GM19468 (cell line): ENCODE results near the gene PIEZO1.
"Not testable (repeated sequence)": the region's sequence is repeated elsewhere in the genome, so short reads cannot be mapped to it uniquely, and the experiment has no call there.

Experiments
- ATAC-seq: cut with Tn5 transposase; IDR thresholded peaks from one replicate; pipeline ENCODE4 v1.9.1; 2021; ENCODE audit warnings: mild to moderate bottlenecking, moderate library complexity, moderate number of reproducible peaks; ENCODE audit not compliant: unreplicated experiment; ENCODE audit errors: extremely low read depth

PIEZO1 gene, protein sequence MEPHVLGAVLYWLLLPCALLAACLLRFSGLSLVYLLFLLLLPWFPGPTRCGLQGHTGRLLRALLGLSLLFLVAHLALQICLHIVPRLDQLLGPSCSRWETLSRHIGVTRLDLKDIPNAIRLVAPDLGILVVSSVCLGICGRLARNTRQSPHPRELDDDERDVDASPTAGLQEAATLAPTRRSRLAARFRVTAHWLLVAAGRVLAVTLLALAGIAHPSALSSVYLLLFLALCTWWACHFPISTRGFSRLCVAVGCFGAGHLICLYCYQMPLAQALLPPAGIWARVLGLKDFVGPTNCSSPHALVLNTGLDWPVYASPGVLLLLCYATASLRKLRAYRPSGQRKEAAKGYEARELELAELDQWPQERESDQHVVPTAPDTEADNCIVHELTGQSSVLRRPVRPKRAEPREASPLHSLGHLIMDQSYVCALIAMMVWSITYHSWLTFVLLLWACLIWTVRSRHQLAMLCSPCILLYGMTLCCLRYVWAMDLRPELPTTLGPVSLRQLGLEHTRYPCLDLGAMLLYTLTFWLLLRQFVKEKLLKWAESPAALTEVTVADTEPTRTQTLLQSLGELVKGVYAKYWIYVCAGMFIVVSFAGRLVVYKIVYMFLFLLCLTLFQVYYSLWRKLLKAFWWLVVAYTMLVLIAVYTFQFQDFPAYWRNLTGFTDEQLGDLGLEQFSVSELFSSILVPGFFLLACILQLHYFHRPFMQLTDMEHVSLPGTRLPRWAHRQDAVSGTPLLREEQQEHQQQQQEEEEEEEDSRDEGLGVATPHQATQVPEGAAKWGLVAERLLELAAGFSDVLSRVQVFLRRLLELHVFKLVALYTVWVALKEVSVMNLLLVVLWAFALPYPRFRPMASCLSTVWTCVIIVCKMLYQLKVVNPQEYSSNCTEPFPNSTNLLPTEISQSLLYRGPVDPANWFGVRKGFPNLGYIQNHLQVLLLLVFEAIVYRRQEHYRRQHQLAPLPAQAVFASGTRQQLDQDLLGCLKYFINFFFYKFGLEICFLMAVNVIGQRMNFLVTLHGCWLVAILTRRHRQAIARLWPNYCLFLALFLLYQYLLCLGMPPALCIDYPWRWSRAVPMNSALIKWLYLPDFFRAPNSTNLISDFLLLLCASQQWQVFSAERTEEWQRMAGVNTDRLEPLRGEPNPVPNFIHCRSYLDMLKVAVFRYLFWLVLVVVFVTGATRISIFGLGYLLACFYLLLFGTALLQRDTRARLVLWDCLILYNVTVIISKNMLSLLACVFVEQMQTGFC (N-terminal part only)

DNA sequence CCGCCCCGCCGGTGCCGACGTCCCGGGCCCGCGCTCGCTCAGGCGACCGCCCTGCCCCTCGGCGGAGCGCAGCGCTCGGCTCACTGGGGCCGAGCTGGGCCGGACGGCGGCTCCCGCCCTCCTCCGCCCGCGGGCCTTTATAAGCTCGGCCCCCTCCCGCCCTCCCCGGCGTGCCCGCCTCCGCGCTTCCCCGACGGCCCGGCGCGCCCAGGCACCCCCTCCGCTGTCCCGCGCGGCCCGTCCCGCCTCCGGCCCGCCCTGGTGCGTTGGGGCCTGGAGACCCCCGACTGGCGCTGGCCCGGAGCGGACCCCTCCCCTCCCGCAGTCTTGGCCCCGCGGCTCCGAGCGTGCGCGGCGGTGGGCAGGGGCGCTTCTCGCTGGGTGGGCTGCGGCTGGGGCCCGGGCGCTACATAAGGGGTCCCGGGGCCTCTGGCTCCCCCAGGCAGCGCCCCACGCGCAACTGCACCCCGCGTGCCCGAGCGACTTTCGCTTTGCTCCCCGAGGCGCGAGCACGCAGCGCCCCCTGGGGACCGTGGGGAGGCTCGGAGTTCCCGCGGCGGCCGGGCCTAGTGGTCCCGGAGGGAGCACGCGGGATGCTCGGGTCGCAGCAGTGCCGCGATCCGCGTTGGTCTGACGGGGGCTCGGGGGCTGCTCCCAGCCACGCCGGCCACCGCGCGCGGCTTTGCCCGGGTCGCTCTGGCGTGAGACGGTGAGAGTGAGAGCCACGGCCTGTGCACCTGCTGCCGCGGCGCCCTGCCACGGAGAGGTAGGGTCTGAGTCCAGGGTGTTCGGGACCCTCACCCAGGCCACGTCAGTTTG lies at the start of gene PIEZO1:
Gene PIEZO1, minus strand, starts transcription at position 115 of the 819 bp plus-strand sequence. CDS start 256 bp downstream, outside the sequence.
- peak; percentile 15 for ATAC-seq

DNA sequence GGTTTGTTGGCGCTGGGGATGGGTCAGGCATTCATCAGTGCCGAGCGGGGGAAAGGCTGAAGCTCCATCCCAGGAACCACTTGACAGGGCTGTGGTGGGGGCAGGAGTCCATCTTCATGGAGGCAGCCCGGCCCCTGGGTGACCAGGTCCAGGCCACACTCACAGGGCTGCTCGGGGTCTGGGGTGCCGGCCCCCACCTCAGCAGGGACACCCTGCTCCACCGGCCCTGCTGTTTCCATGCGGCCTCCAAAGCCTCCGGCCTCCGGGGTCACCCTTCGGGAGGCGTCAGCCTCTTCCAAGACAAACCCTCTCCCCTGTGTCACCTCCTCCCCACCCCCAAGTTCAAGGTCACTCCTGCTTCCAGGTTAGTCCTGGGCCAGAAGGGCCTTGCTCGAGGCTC lies 49.6 kb upstream of the PIEZO1 start:
- ATAC-seq = no peak

DNA sequence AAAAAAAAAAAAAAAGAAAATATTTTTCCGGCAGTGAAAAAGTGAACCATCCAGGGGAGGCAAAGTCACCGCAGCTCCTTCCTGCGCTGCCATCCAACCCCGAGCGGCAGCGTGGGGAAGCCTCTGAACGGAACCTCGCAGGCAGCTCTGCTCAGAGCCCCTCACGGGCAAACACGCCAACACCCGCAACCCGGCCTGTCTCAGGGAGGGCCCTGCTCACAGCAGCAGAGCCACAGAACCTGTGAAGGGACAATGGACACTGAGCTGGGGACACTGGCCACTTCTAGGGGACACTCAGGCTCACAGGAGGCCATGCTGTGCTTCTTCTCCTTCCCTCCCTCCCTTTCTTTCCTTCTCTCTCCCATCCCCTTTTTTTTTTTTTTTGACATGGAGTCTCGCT lies 48.1 kb upstream of the PIEZO1 start:
- ATAC-seq = no peak

DNA sequence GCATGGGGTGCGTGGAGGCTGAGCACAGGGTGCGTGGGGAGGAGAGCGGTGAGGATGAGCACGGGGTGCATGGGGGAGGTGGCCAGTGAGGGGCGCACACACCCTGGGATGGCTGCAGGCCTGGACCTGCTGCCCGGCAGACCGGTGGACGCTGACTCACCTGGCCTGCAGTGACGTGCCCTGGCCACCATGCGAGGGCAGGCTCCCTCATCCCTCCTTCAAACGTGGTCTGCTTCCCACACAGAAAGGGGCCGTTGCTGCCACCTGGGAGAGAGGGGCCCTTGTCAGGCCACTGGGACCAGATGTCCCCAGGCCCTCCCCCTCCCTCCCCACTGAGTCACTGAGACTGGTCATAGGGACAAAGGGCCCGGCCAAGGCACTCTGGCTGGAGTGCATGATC lies 46.8 kb upstream of the PIEZO1 start:
- no peak for ATAC-seq

DNA sequence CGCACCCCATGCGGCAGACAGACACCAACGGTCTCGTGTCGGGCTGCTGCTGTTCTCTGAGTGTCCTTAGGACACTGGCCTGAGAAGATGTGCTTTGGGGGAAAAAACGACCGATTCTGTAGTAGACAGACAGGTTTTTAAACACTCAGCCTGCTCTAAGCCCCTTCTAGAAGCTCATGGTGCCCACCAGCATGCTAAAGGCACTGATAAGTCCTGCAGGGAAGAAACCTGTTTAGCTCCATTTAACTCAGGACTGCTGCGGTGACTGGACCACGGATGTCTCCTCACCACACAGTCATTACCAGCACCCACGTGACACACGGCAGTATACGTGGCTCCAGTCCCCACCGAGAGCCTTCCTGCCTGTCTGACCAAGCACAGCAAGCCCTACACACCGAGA lies 45.8 kb upstream of the PIEZO1 start:
- ATAC-seq = no peak

DNA sequence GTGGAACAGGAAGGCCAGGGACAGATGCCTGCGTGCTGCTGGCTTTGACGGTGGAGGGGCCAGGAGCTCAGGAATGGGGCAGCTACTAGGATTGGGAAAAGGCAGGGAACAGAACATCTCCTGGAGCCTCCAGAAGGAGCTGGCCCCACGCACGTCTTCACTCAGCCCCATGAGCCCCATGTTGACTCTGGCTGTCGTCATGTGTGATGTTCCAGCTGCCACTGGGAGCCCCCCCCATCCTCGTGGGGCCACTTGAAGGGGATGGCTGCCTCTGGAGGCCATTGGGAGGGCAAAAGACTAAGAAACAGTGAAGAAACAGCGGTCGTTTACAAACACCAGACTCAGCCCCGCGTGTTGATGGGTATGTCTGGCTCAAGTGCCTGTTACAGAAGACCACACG lies 45.2 kb upstream of the PIEZO1 start:
- ATAC-seq = no peak

DNA sequence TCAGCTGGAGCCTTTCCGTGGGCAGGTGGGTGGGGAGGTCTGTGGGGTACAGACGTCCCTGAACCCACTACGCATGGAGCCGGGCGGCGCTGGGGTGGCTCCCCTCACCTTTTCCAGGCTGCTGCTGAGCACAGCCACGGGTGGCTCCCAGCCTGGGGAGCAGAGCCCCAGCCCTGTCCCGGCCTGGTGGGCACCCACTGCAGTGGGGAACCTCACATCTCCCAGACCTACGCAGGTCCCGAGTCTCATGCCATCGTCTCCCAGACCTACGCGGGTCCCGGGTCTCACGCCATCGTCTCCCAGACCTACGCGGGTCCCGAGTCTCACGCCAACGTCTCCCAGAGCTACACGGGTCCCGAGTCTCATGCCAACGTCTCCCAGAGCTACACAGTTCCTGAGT lies 43.7 kb upstream of the PIEZO1 start:
- ATAC-seq = no peak

DNA sequence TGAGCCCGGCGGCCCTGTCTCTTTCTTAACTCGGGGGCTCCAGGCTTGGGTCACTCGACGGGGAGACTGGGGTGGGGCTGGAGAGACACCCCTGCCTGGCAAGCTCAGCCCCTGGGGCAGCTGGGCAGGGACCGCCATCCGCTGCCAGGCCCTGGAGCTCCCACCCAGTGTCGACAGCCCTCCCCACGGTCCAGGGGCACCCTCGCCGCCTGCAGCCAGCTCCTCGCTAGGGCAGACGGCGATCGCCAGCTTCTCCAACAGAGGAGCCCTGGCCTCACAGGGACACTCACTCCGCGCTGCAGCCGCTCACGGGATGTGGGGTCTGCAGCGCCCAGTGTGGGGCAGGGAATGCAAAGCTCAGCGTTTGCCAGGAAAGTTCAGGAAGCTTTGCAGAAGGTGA lies 42.7 kb upstream of the PIEZO1 start:
- ATAC-seq = no peak

DNA sequence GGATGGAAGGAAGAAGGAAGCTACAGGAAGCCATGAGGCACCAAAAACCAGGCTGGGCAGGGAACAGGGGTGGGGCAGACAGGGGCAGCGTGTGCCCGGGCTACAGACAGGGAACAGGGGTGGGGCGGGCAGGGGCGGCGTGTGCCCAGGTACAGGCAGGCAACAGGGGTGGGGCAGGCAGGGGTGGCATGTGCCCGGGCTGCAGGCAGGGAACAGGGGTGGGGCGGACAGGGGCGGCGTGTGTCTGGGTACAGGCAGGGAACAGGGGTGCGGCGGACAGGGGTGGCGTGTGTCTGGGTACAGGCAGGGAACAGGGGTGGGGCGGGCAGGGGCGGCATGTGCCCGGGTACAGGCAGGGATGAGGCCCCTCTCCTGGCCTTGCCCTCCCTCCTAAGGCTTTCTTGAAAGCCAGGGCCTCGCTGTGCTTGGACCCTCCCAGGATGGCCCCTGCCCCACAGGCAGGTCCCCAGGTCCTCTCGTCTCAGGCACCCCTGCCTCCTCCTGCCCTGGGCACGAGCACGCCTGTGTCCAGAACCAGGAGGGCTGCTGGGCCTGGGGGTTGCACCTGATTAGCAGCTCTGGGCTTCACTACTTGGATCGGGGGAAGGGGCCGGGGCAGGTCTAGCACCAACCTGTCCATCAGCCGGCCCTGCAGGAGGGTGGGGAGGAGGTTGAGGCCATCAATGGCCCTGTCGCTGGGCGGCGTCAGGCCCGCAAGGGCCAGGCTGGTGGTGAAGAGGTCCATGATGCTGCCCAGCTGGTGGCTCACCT lies 41.2 kb upstream of the PIEZO1 start:
- no peak for ATAC-seq

DNA sequence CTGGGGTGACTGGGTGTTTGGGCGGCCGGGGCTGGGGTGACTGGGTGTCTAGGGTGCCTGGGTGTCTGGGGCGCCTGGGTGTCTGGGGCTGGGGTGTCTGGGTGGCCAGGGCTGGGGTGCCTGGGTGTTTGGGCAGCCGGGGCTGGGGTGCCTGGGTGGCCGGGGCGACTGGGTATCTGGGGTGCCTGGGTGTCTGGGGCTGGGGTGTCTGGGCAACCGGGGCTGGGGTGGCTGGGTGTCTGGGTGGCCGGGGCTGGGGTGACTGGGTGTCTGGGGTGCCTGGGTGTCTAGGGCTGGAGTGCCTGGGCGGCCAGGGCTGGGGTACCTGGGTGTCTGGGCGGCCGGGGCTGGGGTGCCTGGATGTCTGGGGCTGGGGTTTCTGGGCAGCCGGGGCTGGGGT lies 40.1 kb upstream of the PIEZO1 start:
- ATAC-seq = no peak

DNA sequence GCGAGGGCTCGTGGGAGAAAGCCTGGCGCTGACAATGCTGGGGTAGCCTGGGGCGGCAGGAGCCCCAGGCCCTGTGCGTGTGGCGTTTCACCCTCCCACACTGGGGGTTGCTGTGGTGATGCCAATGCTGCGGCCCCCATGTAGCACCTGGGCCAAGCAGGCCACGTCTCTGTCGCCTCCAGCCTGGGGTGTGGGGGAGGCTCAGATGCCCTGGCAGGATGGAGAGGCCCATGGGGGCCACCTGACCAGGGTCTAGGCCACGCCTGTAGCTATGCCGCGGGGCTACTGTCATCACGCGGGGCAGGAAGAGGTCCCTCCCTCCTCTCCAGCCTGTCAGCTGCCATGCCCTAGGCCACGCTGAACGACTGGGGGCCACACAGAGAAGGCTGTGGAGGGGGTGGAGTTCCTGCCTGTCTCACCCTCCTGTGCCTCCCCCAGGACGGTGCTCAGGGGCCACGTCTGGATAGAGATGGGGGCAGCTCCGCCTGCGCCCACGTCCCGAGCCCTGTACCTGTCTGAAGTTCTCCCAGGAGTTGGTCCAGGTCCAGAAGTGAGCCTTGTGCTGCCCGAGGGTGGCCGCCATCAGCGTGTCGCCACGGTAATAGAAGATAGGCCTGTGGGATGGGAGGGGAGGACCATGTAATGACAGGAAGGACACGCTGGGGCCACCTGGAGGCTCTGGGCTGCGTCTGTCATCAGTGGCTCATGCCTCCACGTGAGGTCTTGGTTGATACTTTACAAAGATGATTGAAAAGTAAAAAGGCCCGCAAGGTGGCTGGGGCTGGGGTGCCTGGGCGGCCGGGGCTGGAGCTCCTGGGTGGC lies 39.4 kb upstream of the PIEZO1 start:
- ATAC-seq = no peak

DNA sequence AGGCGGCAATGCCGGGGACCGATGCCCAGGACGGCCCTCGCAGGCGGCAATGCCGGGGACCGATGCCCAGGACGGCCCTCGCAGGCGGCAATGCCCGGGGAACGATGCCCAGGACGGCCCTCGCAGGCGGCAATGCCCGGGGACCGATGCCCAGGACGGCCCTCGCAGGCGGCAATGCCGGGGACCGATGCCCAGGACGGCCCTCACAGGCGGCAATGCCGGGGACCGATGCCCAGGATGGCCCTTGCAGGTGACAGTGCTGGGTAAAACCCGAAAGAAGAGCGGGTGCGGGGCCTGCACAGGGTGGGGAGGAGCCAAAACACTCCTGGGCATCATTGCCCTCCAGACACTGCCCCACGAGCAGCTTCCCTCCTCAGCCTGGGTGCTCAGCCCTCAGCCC lies 38.6 kb upstream of the PIEZO1 start:
- not testable (repeated sequence) for ATAC-seq

DNA sequence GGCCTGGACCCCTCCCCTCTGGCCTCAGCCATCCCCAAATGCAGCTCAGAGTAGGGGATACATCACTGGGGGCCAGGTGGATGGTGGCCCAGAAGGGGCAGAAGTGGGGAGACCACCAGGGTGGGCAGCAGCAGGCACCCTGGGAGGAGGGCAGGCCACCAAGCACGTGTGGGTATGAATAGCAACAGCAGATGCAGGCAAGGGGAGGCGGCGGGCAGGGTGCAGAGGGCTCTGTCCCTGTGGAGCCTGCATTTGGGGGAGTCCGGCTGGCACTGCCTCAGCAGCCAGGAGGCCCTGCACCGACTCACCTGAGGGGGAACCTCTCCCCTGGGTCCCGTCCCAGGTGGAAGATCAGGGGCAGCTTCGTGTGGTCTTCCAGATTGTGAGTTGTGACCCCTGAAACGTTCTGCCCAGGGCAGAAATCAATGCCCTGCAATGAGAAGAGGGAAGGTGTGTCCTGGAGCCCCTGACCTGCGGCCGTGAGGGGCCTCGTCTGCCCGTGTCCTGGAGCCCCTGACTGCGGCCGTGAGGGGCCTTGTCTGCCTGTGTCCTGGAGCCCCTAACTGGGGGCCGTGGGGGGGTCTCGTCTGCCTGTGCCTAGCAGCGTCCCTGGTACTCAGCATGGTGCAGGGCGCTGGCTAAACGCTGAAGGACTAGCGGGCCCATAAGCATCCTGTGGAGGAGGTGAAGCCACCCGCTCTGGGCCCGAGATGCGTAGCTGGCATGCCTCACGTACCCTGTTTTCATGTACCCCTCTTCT lies 37.4 kb upstream of the PIEZO1 start:
- no peak for ATAC-seq

DNA sequence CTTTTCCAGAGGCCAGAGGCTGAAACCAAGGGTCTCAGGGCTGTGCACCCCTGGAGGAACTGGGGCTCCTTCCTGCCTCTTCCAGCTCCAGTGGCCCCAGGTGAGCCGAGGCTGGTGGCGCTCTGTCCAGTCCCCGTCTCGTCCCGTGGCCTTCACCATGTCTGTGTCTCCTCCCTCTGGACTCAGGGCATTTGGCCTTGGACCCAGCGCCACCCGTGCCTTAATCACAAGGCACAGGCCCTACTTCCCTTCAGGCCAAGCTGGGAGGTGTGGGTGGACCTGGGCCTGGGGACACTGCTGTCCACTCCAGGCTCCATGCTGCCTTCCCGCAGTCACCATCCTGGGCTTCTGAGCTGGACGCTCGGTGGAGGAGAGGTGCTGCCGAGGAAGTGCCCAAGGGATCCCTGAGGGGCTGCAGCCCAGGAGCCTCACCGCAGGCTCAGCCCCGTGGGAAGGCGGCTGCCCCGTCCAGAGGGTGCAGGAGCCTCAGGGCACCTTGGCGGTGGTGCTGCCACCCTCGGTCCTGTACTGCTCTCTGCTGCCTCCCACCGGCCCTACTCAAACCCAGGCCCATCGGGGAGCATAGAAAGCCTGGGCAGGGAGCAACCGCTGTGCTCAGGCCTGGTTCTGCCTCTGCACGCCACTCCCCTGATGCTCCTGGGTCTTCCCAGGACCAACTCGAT lies 36.3 kb upstream of the PIEZO1 start:
- ATAC-seq = no peak

DNA sequence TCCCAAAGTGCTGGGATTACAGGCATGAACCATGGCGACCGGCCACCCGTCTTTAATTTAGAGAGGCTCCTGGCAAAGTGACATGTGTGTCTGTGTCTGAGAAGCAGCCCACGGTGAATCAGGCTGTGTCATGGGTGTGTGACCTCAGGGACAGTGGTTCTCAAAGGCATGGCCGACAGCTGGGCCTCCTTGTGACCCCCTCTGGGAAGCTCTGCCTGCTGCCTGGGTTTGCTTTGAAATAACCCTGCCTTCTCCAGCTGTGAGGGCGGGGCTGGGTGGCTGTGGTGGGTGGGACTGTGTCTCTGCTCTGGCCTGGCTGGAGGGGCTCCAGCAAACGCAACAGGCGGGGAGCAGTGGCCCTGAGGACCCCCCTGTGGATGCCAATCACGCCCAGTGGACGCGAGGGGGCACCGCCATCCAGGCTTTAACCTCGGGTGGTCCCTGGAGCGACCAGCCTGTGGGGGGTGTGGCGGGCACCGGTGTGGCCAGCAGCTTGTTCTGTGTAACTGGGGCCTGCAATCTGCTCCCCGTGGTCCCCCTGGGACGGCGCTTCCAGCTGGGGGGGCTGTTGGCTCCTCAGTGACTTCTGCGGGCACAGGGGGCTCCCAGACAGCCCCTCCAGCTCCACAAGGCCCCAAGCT lies 35.5 kb upstream of the PIEZO1 start:
- no peak for ATAC-seq

DNA sequence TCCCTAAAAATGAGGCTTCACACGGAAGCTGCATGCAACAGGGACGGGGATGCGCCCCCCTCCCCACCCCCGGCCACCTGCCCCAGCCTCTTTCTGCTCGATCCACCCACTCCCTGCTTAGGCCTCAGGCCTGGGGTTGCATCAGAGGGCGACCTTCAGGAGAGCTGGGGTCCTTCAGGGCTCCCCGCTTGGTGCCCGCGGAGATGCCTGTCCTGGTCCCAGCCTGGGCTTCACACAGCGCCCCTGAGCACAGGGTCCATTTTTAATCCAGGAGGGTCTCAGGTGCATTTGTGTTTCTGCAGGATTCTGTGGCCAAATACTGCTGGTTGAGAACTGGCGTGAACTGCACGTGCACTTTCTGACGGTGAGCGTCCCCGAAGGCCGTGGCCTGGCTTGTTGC lies 34.1 kb upstream of the PIEZO1 start:
- ATAC-seq = no peak

DNA sequence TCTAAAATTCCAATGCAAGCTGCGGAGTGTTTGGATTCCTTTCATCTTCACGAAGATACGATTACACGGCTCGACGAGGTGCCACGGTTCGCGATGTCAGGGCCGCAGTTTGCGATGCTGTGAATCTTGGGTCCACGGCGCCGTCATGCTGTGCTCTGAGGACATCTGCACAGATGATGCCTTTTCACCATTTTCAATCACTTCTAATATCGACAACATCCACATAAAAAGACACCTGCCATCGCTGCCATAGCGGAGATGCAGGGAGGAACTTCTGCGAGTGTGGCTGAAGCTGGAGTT lies 33.5 kb upstream of the PIEZO1 start:
- ATAC-seq = no peak
